Lower lobe of right lung (tissue), 2 donors: ENCODE measurements around the gene GDF11. TPM values are rescaled to one million over a fixed set of nuclear protein-coding genes. Genes with fewer than 3 reads are reported as not detected.

Experiments
- ATAC-seq, 2 donors: fragments of 200-7000 bp; cut with Tn5 transposase; one replicate each; pipeline ENCODE4 v1.9.1; 2020 to 2022; ENCODE audit warnings: mild to moderate bottlenecking in 2 of 2, moderate library complexity in 2 of 2
- DNase-seq: peaks from one replicate; pipeline ENCODE4 v3.0.0-alpha.2; 2020
- H3K27ac ChIP-seq: fragments of 200-600 bp; one replicate; pipeline ENCODE4 v1.8.0; 2022
- H3K27me3 ChIP-seq: fragments of 200-600 bp; one replicate; pipeline ENCODE4 v1.8.0; 2022; ENCODE audit warnings: low read depth
- H3K36me3 ChIP-seq: fragments of 200-600 bp; one replicate; pipeline ENCODE4 v1.8.0; 2022; ENCODE audit warnings: mild to moderate bottlenecking
- H3K4me1 ChIP-seq: fragments of 200-600 bp; one replicate; pipeline ENCODE4 v1.8.0; 2022
- H3K4me3 ChIP-seq: fragments of 200-600 bp; one replicate; pipeline ENCODE4 v1.8.0; 2022; ENCODE audit warnings: mild to moderate bottlenecking
- H3K9me3 ChIP-seq: fragments of 200-600 bp; one replicate; pipeline ENCODE4 v1.8.0; 2022
- CTCF ChIP-seq: fragments of 200-600 bp; IDR thresholded peaks from one replicate; pipeline ENCODE4 v1.8.0; 2022; ENCODE audit warnings: antibody characterized with exemption, mild to moderate bottlenecking
- intact Hi-C: fragments of 100-400 bp; cut with DNase I; formaldehyde crosslinking; loops from one replicate; pipeline ENCODE4 v1.11.0; 2022
- total RNA-seq: library from RNA; stranded (reverse); fragmentation: NEBNext Ultra II Directional; extraction: Animal tissue kit (Norgen Biotek cat#: 25700); gene quantifications from one replicate; pipeline ENCODE4 v1.2.1, GENCODE V29; 2021
- donor health status: DM: no; HTN: yes; CAD: no; lungs with severe emphysema.

Gene GDF11
- total RNA-seq, 1 donor from 2014 or later, result 3.8 TPM

- no peaks in the 10 kb centered on the region for H3K27me3 ChIP-seq
- H3K27ac ChIP-seq, result no peak overlapping the region
- intact Hi-C loops, result no loop called here
- TF ChIP-seq CTCF, result no peak
- H3K36me3 ChIP-seq, result peaks cover 97% of the 10 kb centered on the region
- no peaks in the 10 kb centered on the region for H3K4me1 ChIP-seq
- H3K4me3 ChIP-seq, result no peak overlapping the region
- ATAC-seq (no peak), DNase-seq (no peak)
- H3K9me3 ChIP-seq, result no peaks in the 10 kb centered on the region
Measured at GRCh38 chr12:55780685-55781084, 37.8 kb downstream of the GDF11 start.

GRCh38 chr12:55788546-55788945 is 45.6 kb downstream of the GDF11 start:
- Histone ChIP-seq H3K36me3 (peaks cover 95% of the 10 kb centered on the region), H3K27me3 (no peaks in the 10 kb centered on the region), H3K27ac (no peak overlapping the region)

DNA sequence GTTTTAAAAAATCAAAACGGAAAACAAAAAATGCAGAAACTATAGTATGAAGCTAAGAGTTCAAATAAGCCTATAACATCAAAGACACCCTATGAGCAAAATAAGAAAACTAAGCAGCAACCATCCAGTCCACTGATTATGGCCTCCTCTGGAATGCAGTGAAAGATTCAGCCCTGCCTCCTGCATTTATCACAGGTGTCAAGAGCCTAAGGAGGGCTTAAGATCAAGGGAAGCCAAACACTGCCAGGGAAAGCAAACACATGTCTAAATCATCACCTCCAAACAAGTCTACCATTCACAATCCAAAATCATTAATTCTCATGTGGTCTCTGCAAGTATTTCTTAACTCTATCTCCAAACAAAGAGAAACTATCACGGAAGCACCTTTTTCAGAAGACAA is 46.2 kb downstream of the GDF11 start:
- intact Hi-C loops, result no loop called here
- Histone ChIP-seq H3K4me1 (no peaks in the 10 kb centered on the region), H3K36me3 (peaks cover 95% of the 10 kb centered on the region), H3K27me3 (no peaks in the 10 kb centered on the region), H3K9me3 (no peaks in the 10 kb centered on the region), H3K4me3 (no peak overlapping the region), H3K27ac (no peak overlapping the region)
- no peak for DNase-seq
- ATAC-seq, result no peak
- TF ChIP-seq CTCF, result no peak

More at GRCh38 chr12:55788546-55788945, 45.6 kb downstream of the GDF11 start:
- no peak for ATAC-seq
- Histone ChIP-seq H3K9me3 (no peaks in the 10 kb centered on the region), H3K4me1 (no peaks in the 10 kb centered on the region), H3K4me3 (no peak overlapping the region)
- intact Hi-C loops, result no loop called here
- TF ChIP-seq CTCF, result no peak
- DNase-seq, result no peak

GRCh38 chr12:55789893-55790292 is 47.0 kb downstream of the GDF11 start:
- Histone ChIP-seq H3K4me1 (no peaks in the 10 kb centered on the region), H3K9me3 (no peaks in the 10 kb centered on the region), H3K36me3 (peaks cover 95% of the 10 kb centered on the region), H3K27ac (no peak overlapping the region), H3K4me3 (no peak overlapping the region), H3K27me3 (no peaks in the 10 kb centered on the region)
- no peak for TF ChIP-seq CTCF
- DNase-seq, result no peak
- intact Hi-C loops, result no loop called here
- ATAC-seq, result no peak

GRCh38 chr12:55795950-55796349 is 53.0 kb downstream of the GDF11 start:
- TF ChIP-seq CTCF, result no peak
- DNase-seq, result no peak
- H3K4me3 ChIP-seq, result no peak overlapping the region
- peaks cover 85% of the 10 kb centered on the region for H3K36me3 ChIP-seq
- H3K27me3 ChIP-seq, result no peaks in the 10 kb centered on the region
- no peaks in the 10 kb centered on the region for H3K9me3 ChIP-seq
- intact Hi-C loops, result no loop called here
- no peak overlapping the region for H3K27ac ChIP-seq
- ATAC-seq, result no peak
- H3K4me1 ChIP-seq, result no peaks in the 10 kb centered on the region

DNA sequence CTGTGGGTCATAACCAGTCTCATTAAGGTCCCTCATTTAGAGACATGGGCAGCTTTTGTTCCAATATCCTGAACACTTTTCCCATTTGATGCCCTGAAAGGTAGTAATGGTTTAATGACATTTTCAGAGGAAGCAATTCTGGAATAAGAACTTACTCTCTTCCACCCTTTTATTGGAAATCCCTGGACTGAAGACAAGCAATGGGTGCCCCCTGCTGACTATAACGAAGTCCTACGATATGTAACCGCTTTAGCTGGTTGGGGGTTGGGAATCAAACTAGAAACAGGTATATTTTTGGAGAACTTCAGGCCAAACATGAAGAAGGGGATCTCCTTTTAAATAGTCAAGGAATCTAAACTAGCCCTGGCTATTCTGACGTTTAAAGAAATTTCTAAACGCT is 54.1 kb downstream of the GDF11 start:
- TF ChIP-seq CTCF, result peak; percentile 42
- no peak overlapping the region for H3K27ac ChIP-seq
- no peaks in the 10 kb centered on the region for H3K27me3 ChIP-seq
- ATAC-seq (peak in 1 of 2 donors; percentile 60), DNase-seq (no peak)
- no peaks in the 10 kb centered on the region for H3K9me3 ChIP-seq
- H3K4me1 ChIP-seq, result no peaks in the 10 kb centered on the region
- peaks cover 89% of the 10 kb centered on the region for H3K36me3 ChIP-seq
- intact Hi-C loops, result no loop called here
- no peak overlapping the region for H3K4me3 ChIP-seq
